ENCODE results near the gene HNRNPM.

HNRNPM gene

DNA sequence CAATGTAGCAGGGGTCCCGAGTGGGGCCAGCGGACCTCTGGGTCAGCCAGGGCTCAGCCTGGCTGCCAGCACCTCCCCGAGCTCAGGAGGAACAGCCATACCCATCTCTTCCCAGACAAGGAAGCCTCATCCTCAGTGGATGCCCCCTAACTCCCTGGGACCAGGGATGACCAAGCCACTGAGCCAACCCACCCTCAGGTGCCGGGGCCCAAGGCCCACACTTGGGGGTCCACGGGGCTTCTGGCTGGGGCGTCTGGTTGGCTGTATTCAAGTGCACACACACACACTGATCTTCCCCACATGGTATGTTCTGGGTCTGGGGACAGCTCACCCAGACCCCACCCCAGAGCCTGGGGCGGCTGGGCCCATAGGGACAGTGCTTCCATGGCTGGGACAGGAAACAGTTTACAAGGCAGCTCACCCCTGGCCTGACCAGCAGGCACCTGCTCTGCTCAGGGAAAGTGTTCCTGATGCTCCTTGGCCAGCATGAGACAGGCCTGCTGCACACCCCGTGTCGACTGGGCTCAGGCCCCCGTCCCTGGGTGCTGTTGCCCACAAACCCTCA, 46.9 kb upstream of the HNRNPM start:
- TF ChIP-seq PPARA (CRISPR knock-in tag; IDR thresholded peaks at IDR 0.05; ENCODE audit: borderline replicate concordance) (no peak), ZC3H10 (CRISPR knock-in tag; IDR thresholded peaks at IDR 0.05) (no peak), ZFP30 (CRISPR knock-in tag; IDR thresholded peaks at IDR 0.05) (no peak), ARNTL (CRISPR knock-in tag; IDR thresholded peaks at IDR 0.05; ENCODE audit: borderline replicate concordance, low read depth) (no peak), ZNF8 (CRISPR knock-in tag; IDR thresholded peaks at IDR 0.05) (no peak), GLIS3 (CRISPR knock-in tag; IDR thresholded peaks at IDR 0.05) (no peak)
- TF ChIP-seq, protein P1, sequence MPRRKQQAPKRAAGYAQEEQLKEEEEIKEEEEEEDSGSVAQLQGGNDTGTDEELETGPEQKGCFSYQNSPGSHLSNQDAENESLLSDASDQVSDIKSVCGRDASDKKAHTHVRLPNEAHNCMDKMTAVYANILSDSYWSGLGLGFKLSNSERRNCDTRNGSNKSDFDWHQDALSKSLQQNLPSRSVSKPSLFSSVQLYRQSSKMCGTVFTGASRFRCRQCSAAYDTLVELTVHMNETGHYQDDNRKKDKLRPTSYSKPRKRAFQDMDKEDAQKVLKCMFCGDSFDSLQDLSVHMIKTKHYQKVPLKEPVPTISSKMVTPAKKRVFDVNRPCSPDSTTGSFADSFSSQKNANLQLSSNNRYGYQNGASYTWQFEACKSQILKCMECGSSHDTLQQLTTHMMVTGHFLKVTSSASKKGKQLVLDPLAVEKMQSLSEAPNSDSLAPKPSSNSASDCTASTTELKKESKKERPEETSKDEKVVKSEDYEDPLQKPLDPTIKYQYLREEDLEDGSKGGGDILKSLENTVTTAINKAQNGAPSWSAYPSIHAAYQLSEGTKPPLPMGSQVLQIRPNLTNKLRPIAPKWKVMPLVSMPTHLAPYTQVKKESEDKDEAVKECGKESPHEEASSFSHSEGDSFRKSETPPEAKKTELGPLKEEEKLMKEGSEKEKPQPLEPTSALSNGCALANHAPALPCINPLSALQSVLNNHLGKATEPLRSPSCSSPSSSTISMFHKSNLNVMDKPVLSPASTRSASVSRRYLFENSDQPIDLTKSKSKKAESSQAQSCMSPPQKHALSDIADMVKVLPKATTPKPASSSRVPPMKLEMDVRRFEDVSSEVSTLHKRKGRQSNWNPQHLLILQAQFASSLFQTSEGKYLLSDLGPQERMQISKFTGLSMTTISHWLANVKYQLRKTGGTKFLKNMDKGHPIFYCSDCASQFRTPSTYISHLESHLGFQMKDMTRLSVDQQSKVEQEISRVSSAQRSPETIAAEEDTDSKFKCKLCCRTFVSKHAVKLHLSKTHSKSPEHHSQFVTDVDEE (CRISPR knock-in tag; IDR thresholded peaks at IDR 0.05): no peak
- ATAC-seq: no peak

DNA sequence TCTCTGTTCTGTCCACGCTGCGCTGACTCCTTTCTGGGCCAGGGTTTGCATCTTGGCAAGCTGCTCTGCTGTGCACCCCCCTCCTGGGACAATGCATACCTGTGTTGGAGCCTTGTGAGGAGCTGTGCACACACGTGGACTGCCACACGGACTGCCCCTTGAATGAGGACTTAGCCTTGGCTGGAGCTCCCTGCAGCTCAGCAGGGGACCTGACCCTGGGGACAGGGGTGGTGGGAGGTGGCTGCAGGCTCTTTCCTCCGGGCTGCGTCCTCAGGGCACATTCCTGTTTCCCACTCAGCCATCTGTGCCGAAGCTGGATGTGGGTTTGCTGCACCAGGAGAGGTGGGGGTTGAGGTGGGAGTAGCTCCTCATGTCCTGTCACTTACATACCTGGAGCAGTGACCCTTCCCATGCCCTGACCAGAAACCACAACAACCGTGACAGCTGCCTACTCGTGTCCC, 46.4 kb upstream of the HNRNPM start:
- TF ChIP-seq, protein P2, sequence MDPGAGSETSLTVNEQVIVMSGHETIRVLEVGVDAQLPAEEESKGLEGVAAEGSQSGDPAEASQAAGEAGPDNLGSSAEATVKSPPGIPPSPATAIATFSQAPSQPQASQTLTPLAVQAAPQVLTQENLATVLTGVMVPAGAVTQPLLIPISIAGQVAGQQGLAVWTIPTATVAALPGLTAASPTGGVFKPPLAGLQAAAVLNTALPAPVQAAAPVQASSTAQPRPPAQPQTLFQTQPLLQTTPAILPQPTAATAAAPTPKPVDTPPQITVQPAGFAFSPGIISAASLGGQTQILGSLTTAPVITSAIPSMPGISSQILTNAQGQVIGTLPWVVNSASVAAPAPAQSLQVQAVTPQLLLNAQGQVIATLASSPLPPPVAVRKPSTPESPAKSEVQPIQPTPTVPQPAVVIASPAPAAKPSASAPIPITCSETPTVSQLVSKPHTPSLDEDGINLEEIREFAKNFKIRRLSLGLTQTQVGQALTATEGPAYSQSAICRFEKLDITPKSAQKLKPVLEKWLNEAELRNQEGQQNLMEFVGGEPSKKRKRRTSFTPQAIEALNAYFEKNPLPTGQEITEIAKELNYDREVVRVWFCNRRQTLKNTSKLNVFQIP (CRISPR knock-in tag; IDR thresholded peaks at IDR 0.05; ENCODE audit: borderline replicate concordance, low read depth): no peak
- TF ChIP-seq GLIS3 (CRISPR knock-in tag; IDR thresholded peaks at IDR 0.05) (no peak), ZFP3 (CRISPR knock-in tag; IDR thresholded peaks at IDR 0.05) (no peak), OSR1 (CRISPR knock-in tag; IDR thresholded peaks at IDR 0.05) (no peak), CSDC2 (CRISPR knock-in tag; IDR thresholded peaks at IDR 0.05) (no peak), ISL1 (CRISPR knock-in tag; IDR thresholded peaks at IDR 0.05) (no peak), ZNF8 (CRISPR knock-in tag; IDR thresholded peaks at IDR 0.05) (no peak), ZC3H10 (CRISPR knock-in tag; IDR thresholded peaks at IDR 0.05) (no peak), SNAI2 (CRISPR knock-in tag; IDR thresholded peaks at IDR 0.05) (no peak), ZNF70 (CRISPR knock-in tag; IDR thresholded peaks at IDR 0.05) (no peak), ZNF565 (CRISPR knock-in tag; conservative IDR thresholded peaks at IDR 0.05; ENCODE audit: low read depth) (no peak), BACH2 (CRISPR knock-in tag; IDR thresholded peaks at IDR 0.05; ENCODE audit: borderline replicate concordance) (no peak), RARB (CRISPR knock-in tag; IDR thresholded peaks at IDR 0.05) (no peak), ESRRG (CRISPR knock-in tag; IDR thresholded peaks at IDR 0.05) (no peak)
- TF ChIP-seq, protein P3, sequence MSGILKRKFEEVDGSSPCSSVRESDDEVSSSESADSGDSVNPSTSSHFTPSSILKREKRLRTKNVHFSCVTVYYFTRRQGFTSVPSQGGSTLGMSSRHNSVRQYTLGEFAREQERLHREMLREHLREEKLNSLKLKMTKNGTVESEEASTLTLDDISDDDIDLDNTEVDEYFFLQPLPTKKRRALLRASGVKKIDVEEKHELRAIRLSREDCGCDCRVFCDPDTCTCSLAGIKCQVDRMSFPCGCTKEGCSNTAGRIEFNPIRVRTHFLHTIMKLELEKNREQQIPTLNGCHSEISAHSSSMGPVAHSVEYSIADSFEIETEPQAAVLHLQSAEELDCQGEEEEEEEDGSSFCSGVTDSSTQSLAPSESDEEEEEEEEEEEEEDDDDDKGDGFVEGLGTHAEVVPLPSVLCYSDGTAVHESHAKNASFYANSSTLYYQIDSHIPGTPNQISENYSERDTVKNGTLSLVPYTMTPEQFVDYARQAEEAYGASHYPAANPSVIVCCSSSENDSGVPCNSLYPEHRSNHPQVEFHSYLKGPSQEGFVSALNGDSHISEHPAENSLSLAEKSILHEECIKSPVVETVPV (CRISPR knock-in tag; IDR thresholded peaks at IDR 0.05): no peak
- TF ChIP-seq, protein P1 (CRISPR knock-in tag; IDR thresholded peaks at IDR 0.05): no peak
- TF ChIP-seq, protein P4, sequence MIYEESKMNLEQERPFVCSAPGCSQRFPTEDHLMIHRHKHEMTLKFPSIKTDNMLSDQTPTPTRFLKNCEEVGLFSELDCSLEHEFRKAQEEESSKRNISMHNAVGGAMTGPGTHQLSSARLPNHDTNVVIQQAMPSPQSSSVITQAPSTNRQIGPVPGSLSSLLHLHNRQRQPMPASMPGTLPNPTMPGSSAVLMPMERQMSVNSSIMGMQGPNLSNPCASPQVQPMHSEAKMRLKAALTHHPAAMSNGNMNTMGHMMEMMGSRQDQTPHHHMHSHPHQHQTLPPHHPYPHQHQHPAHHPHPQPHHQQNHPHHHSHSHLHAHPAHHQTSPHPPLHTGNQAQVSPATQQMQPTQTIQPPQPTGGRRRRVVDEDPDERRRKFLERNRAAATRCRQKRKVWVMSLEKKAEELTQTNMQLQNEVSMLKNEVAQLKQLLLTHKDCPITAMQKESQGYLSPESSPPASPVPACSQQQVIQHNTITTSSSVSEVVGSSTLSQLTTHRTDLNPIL (CRISPR knock-in tag; IDR thresholded peaks at IDR 0.05; ENCODE audit: low read depth): no peak
- no peak for ATAC-seq

DNA sequence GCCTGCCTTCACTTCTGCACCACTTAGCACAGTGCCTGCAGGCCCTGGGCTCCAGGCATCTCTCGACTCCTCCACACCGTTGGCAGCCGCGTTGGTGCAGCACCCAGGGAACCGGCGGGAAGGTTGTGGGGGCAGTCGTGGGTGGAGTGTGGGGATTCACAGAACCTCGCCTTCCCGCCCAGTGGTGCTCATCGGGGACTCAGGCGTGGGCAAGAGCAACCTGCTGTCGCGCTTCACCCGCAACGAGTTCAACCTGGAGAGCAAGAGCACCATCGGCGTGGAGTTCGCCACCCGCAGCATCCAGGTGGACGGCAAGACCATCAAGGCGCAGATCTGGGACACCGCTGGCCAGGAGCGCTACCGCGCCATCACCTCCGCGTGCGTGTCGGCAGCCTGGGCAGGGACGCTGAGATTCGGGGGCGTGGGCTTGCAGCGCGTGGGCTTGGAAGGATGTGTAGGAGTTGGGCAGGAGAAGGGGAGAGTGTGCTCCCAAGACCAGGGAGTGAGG, 45.0 kb upstream of the HNRNPM start:
- ATAC-seq: no peak
- TF ChIP-seq ZFP3 (CRISPR knock-in tag; IDR thresholded peaks at IDR 0.05) (peak; percentile 90), CSDC2 (CRISPR knock-in tag; IDR thresholded peaks at IDR 0.05) (no peak), PPARA (CRISPR knock-in tag; IDR thresholded peaks at IDR 0.05; ENCODE audit: borderline replicate concordance) (no peak)

All from SK-N-SH treated with all-trans-retinoic acid at 6 μM for 48 hours (cell line).